ENCODE results near the gene TSSK2.

The TSSK2 gene

DNA sequence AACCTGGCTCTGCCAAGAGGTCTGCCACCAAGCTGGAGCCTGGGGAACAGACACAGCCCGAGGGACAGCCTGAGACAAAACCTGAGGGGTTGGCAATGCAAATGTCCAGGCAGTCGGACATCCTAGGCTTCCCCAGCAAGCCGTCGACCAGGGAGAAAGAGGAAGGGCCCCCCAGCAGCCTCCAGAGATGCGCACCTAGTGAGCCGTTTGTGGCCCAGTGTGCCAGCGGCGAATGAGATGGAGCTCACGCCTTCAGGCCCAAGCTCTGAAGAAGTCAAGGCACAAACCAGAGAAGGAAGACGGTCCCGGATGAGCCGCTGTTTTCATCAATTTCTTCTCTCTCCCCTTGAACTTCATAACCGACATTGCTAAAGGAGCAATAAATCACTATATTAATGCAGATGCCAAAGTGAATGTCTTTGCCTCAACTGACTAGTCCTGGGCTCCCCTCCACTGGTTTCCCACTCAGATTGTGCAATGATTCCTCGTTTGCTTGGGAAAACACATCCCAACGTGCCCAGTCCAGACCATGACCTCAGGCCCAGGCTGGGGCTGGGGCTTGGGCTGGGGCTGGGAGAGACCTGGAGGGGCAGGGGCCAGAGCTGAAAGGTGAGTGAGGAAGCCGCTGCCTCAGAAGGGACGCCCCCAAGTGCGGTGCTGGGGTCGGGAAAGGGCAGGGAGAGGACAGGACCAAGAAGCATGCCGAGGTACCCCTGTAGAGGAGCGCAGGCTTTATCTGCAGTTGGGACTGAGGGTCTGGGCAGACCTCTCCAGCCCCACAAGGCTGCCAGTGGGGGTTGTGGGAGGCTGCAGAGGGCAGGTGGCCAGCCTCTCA, 5.4 kb upstream of the TSSK2 start:
- no peak for DNase-seq

DNA sequence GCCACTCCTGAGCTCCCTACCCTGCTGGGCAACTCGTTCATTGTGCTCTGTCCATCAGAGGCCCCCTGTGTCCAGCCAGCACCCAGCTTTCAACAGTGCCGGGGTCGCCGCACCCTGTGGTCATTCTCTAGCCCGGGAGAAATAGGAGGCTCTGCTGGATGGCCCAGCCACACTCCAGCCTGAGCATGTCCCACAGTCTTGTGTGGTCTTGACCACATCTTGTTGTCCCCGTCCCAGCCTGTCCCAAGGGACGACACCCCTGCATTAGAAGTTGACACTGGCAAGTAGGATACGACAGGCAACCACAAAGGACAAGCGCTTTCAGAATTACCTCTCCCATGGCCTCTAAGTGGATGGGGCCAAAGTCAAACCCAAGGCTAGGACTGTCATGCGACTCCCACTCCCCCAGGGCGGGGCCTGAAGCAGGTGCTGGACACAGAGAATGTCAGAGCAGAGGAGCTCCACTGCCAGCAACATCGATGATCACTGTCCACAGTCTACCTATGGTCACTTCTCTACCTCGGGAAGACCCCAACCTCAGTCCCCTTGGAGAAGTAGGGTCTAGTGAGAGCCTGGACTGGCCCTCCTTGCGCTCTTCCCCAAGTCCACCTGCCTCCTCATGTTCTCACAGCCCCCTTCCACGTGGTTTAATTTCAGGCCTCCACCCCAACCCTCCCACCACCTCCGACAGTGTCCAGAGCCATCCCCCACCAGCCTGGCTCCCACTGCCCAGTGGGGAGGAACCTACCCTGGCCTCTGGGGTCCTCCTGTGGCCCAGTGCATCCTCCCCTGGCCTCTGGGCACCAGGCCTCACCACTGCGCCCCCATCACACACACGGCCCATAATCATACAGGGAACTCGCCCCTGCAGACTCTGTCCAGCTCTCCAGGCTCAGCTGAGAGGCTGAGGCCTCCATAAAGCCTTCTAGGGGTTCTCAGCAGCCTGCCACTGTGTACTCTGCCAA, 4.5 kb upstream of the TSSK2 start:
- DNase-seq: no peak

DNA sequence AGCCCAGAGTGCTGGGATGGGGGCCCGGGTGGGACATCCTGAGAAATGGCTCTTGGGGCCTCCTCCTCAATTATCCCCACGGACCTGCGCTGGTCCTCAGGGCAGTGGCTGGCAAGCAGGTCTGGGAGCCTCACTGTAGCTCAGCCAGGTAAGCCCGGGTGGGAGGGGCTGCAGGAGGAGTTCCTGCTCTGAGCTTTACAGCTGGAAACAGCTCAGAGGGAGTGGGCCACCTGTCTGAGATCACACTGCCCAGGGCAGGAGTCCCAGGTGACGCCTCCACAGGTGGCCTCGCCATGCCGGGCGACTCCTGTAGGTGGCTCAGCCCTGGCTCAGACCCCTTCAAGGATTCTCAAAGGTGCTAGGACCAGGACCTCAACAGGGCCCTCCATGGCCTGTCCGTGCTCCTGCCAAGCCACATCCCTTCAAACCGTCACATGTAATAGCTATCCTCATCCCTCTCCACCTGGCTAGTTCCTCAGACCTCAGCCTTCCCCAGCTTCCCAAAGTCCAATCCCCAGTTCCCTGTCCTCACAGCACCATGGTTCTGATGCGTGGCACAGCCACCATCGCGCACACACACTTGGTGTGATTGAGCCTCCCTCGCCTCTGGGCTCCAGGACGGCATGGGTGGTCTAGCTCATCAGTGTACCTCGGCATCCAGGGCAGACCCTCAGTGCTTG, 3.6 kb upstream of the TSSK2 start:
- DNase-seq: no peak

DNA sequence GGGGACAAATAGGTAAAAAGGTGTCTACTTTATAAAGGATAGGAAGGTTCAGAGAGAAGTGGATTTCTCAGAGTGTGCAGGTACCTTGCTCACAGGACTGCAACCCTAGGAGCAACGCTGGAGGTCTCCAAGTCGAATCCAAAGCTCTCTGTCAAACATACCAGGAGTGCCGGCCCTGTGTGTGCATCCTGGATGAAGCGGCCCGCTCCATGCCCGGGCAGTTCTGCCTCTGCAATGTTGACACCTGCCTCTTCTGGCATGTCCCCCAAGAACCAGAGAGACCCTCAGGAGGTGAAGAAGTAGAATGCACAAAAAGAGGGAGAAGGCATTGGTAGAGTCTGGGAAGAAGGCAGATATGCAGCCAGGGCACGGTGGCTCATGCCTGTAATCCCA, 3.1 kb upstream of the TSSK2 start:
- DNase-seq: no peak

DNA sequence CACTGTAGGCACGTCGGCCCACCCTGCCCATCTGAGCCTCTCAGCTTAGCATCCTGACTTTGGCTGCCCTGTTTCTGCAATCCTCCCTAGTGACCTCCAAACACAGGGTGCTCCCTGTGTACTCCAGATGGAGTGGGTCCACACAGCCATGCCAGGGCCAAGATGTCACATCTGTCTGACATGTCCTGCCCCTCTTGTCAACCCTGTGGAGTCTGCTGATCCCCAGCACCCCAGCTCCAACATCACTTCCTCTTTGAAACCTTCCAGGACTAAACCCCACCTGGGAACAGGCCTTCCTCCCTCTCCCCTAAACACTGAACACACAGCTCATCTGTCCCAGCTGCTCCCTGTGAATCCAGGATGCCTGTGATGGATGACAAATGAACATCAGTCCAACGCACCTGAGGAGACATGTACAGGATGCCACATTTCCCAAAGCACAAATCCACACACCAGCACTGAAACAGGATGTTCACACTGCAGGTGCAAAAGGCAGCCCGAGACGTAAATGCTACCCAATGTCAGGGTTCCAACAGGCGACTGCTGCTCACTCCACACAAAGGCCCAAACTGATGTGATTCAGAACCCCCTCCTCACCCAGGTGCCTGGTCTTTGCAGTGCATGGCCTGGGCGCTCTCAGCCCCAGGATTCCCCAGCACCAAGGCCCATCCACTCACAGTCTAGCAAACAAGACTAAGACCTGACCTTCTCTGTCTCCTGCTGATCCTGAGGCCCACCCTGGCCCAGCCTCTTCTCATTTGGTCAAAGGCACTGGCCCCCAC, 2.0 kb upstream of the TSSK2 start:
- DNase-seq: no peak

DNA sequence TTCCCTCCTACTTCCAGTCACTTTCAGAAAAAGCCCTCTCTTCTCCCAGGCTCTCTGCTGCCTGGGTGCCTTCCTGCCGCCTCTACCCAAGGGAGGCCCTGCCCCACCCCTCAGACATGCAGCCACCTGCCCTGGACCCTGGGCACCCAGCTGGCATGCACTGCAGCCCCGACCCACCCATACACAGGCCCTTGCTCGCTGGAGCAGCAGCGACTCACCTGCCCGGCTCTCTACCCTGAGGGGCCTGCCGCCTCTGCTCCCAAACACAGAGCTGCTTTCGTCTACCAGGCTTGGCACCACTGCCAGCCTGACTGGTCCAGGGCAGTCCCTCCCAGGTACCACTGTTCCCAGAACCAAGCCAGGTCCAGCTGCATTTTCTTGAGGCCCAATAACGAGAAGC, 1.2 kb upstream of the TSSK2 start:
- peak; percentile 50 for DNase-seq

DNA sequence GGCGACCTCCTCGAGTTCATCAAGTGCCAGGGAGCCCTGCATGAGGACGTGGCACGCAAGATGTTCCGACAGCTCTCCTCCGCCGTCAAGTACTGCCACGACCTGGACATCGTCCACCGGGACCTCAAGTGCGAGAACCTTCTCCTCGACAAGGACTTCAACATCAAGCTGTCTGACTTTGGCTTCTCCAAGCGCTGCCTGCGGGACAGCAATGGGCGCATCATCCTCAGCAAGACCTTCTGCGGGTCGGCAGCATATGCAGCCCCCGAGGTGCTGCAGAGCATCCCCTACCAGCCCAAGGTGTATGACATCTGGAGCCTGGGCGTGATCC, 542 bp downstream of the TSSK2 start:
- no peak for DNase-seq

DNA sequence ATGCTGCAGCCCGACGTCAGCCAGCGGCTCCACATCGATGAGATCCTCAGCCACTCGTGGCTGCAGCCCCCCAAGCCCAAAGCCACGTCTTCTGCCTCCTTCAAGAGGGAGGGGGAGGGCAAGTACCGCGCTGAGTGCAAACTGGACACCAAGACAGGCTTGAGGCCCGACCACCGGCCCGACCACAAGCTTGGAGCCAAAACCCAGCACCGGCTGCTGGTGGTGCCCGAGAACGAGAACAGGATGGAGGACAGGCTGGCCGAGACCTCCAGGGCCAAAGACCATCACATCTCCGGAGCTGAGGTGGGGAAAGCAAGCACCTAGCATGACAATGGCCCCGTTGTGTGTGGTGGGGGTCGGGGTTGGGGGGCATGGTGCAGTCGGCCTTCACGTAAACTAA, 1.0 kb downstream of the TSSK2 start:
- no peak for DNase-seq

DNA sequence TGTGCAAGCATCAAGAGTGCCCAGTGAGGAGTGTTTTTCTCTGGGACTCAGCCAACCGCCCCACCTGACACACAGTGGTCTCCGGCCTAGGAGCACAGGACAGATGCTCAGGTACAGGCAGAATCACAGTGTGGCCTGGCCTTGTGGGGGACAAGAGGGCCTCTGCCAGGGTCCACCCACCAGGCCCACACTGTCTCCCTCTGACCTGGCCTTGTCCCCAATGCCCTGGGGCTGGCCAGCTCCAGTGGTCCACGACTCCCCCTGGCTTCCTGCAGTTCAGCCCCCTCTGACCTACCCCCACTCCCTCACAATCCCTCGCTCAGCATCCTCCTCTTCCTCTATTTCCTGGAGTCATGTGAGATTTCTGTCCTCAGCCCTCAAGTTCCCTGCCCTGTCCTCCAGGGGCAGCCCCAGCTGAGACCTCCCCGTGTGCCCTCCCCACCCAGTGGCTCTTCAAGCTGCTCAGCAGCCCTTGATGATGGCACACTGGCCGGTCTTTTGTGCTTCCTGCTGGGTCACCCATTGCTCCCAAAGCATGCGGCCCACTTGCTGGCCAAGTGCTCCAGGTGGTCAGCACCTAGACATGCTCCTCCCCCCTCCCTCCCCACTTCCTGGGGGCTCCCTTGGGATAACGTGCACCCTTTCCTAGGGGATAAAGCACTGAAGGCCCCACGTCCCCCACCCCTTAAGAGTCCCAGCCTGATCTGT, 1.7 kb downstream of the TSSK2 start:
- no peak for DNase-seq

DNA sequence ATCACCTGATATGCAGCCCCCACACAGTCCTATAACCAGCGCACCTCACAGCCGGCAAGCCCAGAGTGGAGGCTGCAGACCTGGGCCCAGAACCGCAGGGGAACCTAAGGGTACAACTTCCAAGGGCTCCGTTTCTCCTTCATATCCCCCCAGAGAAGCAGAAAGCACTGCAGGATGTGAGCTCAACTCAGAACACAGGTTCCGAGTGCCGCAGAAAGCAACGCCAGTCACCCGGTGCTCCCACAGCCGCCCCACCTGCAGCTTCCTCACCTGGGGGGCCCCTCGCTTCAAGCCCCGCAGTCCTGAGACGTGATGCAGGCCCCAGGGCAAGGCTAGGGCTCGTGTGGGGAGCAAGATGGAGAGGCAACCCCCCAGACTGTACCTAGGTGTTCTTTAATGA, 2.5 kb downstream of the TSSK2 start:
- no peak for DNase-seq

DNA sequence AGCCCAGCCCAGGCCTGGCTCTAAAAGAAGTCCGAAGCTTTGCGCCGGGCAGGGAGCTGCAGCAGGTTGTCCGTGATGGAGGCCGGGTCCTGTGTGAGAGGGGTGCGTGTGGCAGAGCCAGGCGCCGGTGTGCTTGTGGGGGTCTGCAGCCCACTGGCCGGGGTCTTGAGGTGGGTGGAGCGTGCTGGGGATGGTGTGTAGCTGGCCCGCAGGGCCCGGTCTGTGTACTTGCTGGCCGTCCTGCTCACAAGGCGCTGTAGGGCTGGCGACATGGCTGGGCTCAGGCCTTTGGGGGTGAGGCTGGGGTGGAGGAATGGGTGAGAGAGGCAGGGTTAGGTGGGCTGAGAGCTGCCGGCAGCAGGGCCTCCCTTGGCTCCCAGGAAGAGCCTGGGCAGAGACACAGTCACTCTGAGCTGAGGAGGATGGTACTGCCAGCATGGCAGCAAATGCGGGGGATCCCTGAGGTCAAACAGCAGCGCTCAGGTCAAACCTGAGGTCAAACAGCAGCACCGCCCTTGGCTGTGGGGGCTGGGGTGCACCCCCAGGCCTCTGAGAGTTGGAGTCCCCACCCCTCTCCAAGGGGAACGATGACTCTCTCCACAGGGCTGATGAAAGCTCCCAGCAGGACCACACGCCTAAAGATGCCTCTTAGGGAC, 3.2 kb downstream of the TSSK2 start:
- no peak for DNase-seq

DNA sequence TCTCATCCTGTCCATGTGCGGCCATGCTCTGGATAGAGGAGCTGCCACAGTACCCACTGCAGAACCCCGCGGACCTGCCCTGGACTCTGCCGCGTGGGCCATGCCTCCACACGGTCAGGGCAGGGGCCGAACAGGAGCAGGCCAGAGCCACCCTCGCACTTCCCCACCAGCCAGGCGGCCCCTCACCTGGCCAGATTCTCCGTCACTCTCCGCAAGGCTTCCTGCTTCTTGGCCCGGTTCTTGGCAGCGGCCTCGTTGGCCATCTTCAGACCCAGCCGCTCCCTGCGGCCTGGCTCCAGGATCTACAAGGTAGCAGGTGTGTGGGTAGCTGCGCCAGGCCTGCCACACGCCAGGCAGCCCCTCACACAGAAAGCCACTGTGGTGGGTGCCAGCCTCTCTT, 3.8 kb downstream of the TSSK2 start:
- DNase-seq: no peak

DNA sequence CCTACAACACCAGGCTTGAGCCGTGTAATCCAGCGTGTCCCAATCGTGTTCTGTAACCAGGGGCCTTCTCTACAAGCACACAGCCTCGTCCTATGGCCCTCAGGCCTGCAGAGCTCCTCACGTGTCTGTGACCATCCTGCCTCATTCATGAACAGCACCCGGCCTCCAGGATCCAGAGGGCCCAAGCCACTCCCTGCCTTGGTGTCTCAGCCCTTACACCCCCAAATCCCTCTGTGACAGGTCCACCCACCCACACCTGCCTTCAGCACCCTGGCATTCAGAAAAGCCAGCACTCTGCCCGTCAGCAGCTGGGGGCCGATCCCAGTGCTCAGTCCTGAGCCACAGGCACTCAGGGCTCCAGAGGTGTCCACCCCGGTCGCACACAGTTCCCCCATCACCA, 5.8 kb downstream of the TSSK2 start:
- no peak for DNase-seq

DNA sequence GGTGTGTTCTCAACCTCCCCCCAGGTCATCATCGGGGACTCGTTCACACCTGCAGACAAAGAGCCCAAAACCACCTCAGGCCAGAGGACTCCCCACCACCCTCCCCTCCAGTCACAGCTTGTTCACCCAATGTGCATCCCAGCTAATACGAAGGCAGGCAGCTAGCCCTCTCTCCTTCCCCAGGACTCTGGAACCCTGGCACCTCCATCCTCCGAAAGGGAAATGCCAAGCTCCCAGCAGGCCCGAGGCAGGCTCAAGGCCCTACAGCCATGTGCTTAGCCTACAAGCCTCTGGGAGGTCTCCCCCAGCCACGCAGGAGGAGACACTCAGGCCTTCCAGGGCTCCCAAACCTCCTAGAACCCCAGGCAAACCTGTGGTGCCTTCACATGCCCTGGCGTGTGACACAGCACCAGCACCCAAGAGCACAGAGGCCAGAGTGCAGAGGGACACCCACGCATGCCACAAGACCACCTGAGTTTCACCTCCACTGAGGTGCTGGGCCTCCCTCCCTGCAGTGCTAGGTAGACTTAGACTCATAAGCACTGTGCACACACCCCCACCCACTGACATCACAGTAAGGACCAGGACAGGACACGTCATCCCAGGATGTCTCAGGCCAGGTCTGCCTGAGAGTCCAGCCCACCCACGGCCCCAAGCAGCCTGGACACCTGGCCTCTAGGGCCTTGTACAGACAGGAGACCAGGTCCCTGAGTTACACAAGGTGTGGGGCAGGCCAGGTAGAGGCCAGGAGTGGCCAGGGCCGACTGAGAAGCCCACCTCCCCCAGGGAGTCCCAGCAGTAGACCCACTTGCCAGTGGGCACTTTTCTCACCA, 6.5 kb downstream of the TSSK2 start:
- DNase-seq: no peak

DNA sequence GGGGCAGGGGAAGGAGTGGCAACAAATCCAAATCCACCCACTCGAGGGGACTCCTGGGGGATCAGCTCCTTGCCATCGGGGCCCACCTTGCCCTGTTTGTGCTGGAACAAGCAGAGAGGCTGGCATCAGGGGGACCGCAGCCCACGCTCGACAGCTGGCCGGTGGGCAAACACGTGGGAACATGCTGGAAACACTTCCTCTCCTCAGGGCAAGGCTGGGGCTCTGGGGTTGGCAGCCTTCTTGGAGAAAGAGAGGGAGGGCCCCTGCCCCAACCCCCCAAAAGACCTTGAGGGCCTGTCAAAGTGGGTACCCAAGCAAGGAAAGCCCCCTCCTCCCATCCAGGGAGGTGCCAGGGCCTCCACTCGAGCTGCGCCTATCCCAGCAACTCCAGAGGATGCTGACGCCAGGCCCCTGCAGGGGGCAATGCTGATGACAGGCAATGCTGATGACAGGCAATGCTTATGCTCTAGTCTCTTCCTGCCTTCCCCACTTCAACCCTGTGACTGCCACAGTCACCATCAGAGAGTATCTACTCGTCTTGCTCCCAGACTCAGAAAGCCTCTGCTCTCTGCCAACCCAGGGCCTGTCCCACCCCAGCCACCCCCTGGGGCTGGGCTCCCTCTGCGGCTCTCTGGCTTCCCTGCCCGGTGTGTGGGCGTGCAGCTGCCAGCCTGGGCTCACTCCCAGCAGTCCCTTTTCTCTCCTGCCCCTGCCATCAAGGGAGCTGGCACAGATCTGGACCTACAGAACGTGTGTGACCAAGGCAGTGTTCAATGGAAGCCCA, 7.3 kb downstream of the TSSK2 start:
- DNase-seq: no peak

DNA sequence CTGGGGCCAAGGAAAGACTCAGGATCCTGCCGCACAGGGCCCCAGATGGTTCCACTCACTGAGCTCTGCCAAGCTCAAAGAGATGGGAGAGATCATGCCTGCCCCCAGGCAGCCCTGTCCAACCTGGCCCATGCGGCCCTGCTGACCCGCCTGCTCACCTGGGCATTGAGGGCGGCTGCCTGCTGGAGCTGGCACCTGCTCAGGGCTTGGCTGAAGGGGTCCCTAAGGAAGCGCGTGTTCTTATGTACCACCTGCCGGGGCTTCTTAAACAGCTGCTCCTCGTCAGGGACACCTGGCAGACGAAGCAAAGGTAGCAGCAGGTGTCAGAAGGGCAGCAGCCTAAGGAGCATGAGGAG, 7.9 kb downstream of the TSSK2 start:
- DNase-seq: peak; percentile 66

DNA sequence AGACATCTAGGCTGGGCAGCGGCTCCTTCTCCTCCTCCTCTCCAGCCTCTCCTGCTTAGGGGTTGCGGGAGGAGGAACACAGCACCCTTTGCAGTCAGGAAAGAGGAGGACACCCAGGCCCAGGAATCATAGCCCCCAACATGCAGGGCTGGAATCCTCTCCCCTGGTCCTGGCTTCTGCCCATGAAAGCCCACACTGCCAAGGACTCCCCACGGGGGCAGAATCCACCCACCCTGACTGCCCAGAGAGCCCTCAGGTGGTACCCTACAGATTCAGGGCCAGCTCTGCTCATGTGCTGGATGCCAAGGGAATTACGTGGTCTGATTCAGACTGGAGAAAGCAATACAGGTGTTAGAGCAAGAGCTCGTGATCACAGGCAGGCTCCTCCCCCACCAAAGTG, 8.9 kb downstream of the TSSK2 start:
- no peak for DNase-seq

DNA sequence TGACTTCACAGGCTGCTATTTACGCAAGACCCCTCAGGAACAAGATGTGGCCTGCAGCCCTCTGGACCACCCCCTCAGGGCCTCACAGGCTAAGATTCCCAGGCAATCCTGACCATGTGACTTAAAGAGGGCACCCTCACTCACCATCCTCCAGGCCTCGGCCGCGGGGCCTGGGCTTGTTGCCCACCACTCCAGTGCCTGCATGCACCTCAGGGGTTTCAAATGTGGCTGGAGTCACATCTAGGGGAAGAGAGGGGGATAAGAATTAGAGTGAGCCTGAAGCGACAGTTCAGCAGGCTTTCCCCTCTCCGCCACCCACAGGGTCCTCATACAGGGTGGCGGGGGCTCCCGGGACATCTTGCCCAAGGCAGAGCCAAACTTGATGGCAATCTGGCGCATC, 11.3 kb downstream of the TSSK2 start:
- DNase-seq: no peak

DNA sequence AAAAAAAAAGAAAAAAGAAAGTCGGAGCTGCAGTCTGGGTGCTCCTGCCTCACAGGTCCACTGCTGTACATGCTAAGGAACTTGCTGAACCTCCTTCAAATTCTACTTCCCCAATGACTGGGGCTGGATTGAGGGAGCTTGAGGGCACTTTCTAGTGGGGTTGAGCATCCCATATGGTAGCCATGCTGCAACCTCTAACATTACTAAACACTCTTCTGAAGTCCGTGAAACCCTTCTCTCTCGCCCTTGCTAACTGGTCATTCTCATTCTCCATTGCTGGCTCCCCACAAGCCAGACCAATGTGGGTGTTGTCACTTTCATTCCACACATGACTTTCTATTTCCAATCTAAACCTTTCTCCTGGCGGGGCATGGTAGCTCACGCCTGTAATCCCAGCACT, 12.1 kb downstream of the TSSK2 start:
- DNase-seq: no peak

DNA sequence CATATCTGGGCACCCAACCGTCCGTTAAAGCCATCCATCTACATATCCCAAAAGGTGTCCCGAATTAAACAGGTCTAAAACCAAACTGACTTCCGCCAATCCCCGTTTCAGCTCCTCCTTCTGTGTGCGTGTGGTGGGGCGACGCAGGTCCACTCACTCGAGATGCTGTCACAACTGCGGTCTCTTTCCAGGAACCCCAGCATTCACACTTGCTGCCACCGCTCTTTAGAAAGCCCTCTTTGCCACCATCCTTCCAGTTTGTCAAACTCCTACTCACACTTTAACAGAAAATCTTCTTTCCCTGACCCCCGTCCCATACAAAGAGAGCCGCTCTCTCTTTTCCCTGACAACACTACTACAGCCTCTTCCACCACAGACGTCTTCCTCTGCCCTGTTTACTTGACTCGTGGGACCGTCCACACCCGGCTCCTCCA, 12.9 kb downstream of the TSSK2 start:
- no peak for DNase-seq
